ENCODE results near the gene CNTNAP5. TPM values are rescaled to one million over a fixed set of nuclear protein-coding genes. Genes with fewer than 3 reads are reported as not detected.

CNTNAP5 gene
- total and polyA plus RNA-seq, 2 of the 4 experiments (the other 2 are of a cell fraction) = not detected

DNA sequence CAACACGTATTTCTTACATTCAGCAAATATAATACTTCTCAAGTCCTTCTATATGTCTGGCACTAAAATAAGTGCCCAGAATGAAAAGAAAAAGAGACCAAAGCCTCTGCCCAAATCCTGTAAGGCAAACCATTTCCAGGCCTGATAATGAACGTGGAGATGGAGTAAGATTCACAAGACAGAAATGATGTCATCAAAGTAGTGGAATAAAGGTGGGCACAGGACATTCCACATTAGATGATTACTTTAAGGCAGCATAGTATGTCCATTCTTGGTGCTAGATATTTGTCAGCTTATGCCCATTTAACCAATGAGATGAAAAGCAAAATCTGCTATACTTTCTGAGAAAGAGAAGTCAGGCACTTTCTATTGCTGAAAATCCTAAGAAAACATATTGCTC is 38.5 kb downstream of the CNTNAP5 start:
- no peaks in the 10 kb centered on the region for H4K20me1 ChIP-seq (ENCODE audit: insufficient read depth, low read length)
- intact Hi-C loops (cut with micrococcal nuclease) (no loop called here), dilution Hi-C loops (cut with HindIII; ENCODE audit: low sequenced_read_pairs, unreplicated experiment) (no loop called here), in situ Hi-C loops (cut with MboI; ENCODE audit: low sequenced_read_pairs) (no loop called here)
- DNase-seq = no peak
- no peak overlapping the region for H3K4ac ChIP-seq (ENCODE audit: low read depth, low read length)
- H3K4me1 ChIP-seq (ENCODE audit: control insufficient read depth, insufficient read depth, low read length) = no peaks in the 10 kb centered on the region
- H3K4me2 ChIP-seq (ENCODE audit: low read depth, low read length) = no peak overlapping the region
- no peaks in the 10 kb centered on the region for H3K79me1 ChIP-seq (ENCODE audit: low read depth in 1 of 2, low read length in 2 of 2)
- H3K27ac ChIP-seq (ENCODE audit: insufficient read depth, low read length) = no peak overlapping the region
- H2AFZ ChIP-seq (replicated peaks; ENCODE audit: low read length, poor library complexity) = no peak overlapping the region
- BruUV-seq (replicated peaks) = no TSS peak
- TF ChIP-seq, protein P1, sequence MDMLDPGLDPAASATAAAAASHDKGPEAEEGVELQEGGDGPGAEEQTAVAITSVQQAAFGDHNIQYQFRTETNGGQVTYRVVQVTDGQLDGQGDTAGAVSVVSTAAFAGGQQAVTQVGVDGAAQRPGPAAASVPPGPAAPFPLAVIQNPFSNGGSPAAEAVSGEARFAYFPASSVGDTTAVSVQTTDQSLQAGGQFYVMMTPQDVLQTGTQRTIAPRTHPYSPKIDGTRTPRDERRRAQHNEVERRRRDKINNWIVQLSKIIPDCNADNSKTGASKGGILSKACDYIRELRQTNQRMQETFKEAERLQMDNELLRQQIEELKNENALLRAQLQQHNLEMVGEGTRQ (IDR thresholded peaks at IDR 0.05; ENCODE audit: low read depth, low read length) = no peak
- TF ChIP-seq SMC3 (IDR thresholded peaks at IDR 0.05; ENCODE audit: low read depth, low read length) = no peak
- TF ChIP-seq, protein P2, sequence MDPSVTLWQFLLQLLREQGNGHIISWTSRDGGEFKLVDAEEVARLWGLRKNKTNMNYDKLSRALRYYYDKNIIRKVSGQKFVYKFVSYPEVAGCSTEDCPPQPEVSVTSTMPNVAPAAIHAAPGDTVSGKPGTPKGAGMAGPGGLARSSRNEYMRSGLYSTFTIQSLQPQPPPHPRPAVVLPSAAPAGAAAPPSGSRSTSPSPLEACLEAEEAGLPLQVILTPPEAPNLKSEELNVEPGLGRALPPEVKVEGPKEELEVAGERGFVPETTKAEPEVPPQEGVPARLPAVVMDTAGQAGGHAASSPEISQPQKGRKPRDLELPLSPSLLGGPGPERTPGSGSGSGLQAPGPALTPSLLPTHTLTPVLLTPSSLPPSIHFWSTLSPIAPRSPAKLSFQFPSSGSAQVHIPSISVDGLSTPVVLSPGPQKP (IDR thresholded peaks at IDR 0.05; ENCODE audit: borderline replicate concordance, low read depth, low read length) = no peak
- TF ChIP-seq RAD21 (IDR thresholded peaks at IDR 0.05; ENCODE audit: low read length) = no peak
- no peak for TF ChIP-seq CHD1 (IDR thresholded peaks at IDR 0.05; ENCODE audit: low read depth, low read length)
- TF ChIP-seq FOS (IDR thresholded peaks at IDR 0.05; ENCODE audit: low read depth, low read length) = no peak
- TF ChIP-seq POLR2A (IDR thresholded peaks at IDR 0.05; ENCODE audit: low read depth, low read length) = no peak
- TF ChIP-seq RCOR1 (IDR thresholded peaks at IDR 0.05; ENCODE audit: insufficient replicate concordance, low read length) = no peak
- no peak for TF ChIP-seq CEBPB (IDR thresholded peaks at IDR 0.05; ENCODE audit: low read depth, low read length)
- TF ChIP-seq RFX5 (IDR thresholded peaks at IDR 0.05; ENCODE audit: low read depth, low read length) = no peak
- no peak for TF ChIP-seq MXI1 (IDR thresholded peaks at IDR 0.05; ENCODE audit: borderline replicate concordance, low read depth, low read length)
- no peak for TF ChIP-seq MAZ (IDR thresholded peaks at IDR 0.05; ENCODE audit: borderline replicate concordance, low read depth, low read length)
- TF ChIP-seq, protein P3, sequence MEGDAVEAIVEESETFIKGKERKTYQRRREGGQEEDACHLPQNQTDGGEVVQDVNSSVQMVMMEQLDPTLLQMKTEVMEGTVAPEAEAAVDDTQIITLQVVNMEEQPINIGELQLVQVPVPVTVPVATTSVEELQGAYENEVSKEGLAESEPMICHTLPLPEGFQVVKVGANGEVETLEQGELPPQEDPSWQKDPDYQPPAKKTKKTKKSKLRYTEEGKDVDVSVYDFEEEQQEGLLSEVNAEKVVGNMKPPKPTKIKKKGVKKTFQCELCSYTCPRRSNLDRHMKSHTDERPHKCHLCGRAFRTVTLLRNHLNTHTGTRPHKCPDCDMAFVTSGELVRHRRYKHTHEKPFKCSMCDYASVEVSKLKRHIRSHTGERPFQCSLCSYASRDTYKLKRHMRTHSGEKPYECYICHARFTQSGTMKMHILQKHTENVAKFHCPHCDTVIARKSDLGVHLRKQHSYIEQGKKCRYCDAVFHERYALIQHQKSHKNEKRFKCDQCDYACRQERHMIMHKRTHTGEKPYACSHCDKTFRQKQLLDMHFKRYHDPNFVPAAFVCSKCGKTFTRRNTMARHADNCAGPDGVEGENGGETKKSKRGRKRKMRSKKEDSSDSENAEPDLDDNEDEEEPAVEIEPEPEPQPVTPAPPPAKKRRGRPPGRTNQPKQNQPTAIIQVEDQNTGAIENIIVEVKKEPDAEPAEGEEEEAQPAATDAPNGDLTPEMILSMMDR (conservative IDR thresholded peaks at IDR 0.05; ENCODE audit: low read depth, low read length) = no peak
- no peak for TF ChIP-seq BHLHE40 (IDR thresholded peaks at IDR 0.05; ENCODE audit: low read depth, low read length)
- H4K8ac ChIP-seq (ENCODE audit: low read depth in 2 of 2, low read length in 2 of 2) = no peak overlapping the region
- H3K9me3 ChIP-seq (ENCODE audit: control insufficient read depth, insufficient read depth, low read length) = peaks cover 7% of the 10 kb centered on the region
- H3K56ac ChIP-seq (ENCODE audit: extremely low read depth, insufficient read depth, low read length) = no peak overlapping the region
- no peak for ATAC-seq (ENCODE audit: low read depth)
- H3K18ac ChIP-seq (ENCODE audit: low read depth, low read length) = no peak overlapping the region
- no peak overlapping the region for H2BK120ac ChIP-seq (ENCODE audit: low read depth, low read length)
- no peaks in the 10 kb centered on the region for H3K36me3 ChIP-seq (ENCODE audit: control insufficient read depth, insufficient read depth, low read length)
- no peak overlapping the region for H4K5ac ChIP-seq (ENCODE audit: low read depth, low read length)
- WGBS, 2 experiments (ENCODE audit: extremely low coverage in 2 of 2, insufficient read length in 1 of 2) = no CpG with 5 or more reads among the region's 2 CpGs
- no peak overlapping the region for H2BK15ac ChIP-seq (ENCODE audit: low read depth, low read length)
- H2AK5ac ChIP-seq (ENCODE audit: low read depth, low read length) = no peak overlapping the region
- H3K27me3 ChIP-seq (ENCODE audit: control insufficient read depth, insufficient read depth, low read length) = no peaks in the 10 kb centered on the region
- H2AK9ac ChIP-seq (replicated peaks; ENCODE audit: low read depth, low read length, poor library complexity) = no peak overlapping the region
- H3K23ac ChIP-seq (ENCODE audit: low read depth, low read length) = no peak overlapping the region
- no peak overlapping the region for H2BK20ac ChIP-seq (ENCODE audit: low read depth, low read length)
- no peak overlapping the region for H3K14ac ChIP-seq (replicated peaks; ENCODE audit: low read depth, low read length)
- no peak overlapping the region for H3K4me3 ChIP-seq (ENCODE audit: insufficient read depth, low read depth, low read length)
- POLR2A ChIA-PET (ENCODE audit: unreplicated experiment) = no interaction called here
- H3K9me1 ChIP-seq (ENCODE audit: insufficient read depth, low read length) = no peaks in the 10 kb centered on the region
- no peak overlapping the region for H4K91ac ChIP-seq (ENCODE audit: insufficient read depth, low read depth, low read length)
- CTCF ChIA-PET = no interaction called here
- no peak overlapping the region for H3K9ac ChIP-seq (ENCODE audit: low read depth, low read length)
- no peak overlapping the region for H2BK5ac ChIP-seq (ENCODE audit: low read depth, low read length, poor library complexity, severe bottlenecking)

Data from IMR-90 (cell line).